Bronchial epithelial cell (primary cell): ENCODE measurements around the gene EXOC6B. TPM values are rescaled to one million over a fixed set of nuclear protein-coding genes. Genes with fewer than 3 reads are reported as not detected.

Experiments
- DNase-seq: peaks from one replicate; pipeline ENCODE4 v3.0.0-alpha.2; 2010; ENCODE audit warnings: low read depth
- FAIRE-seq: peaks from 2 replicates; lab custom pipeline; 2011; peaks lifted over from hg19 to GRCh38; lab: Jason Lieb, UNC
- H3K27me3 ChIP-seq: 2 replicates; pipeline ENCODE4 v1.5.1; 2011; ENCODE audit warnings: low read length; ENCODE audit not compliant: control insufficient read depth, insufficient read depth
- H3K36me3 ChIP-seq: 2 replicates; pipeline ENCODE4 v1.5.1; 2011; ENCODE audit warnings: low read length; ENCODE audit not compliant: control insufficient read depth, insufficient read depth
- H3K4me3 ChIP-seq: 2 replicates; pipeline ENCODE4 v1.5.1; 2011; ENCODE audit warnings: mild to moderate bottlenecking, low read depth, low read length, control low read depth
- CTCF ChIP-seq: IDR thresholded peaks from 2 replicates; pipeline ENCODE4 v1.5.1; 2011; ENCODE audit warnings: mild to moderate bottlenecking, moderate library complexity, low read length, control low read depth, inconsistent platforms; ENCODE audit not compliant: insufficient read depth, severe bottlenecking
- total RNA-seq: library from RNA; depleted of rRNA; stranded (reverse); fragments of >200 nt; gene quantifications from 2 replicates; pipeline ENCODE4 v1.2.1, GENCODE V29; 2014

The EXOC6B gene
- total RNA-seq, 1 donor from 2014 or later, result 26.9 TPM

DNA sequence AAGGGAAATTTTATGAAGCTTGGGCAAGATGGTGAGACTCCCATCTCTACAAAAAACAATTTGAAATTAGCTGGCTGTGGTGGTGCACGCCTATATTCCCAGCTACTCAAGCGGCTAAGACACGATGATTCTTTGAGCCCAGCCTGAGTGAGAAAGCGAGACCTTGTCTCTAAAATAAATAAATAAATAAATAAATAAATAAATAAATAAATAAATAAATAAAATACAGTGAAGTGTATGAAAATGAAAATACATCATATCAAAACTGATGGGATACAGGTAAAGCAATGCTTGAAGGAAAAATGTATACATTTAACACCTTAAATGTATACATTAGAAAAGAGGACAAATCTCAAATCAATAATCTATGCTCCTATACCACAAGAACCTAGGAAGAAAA is 15.7 kb downstream of the EXOC6B start:
- Histone ChIP-seq H3K4me3 (no peak overlapping the region), H3K36me3 (no peaks in the 10 kb centered on the region), H3K27me3 (no peaks in the 10 kb centered on the region)
- no peak for TF ChIP-seq CTCF
- no peak for FAIRE-seq
- DNase-seq, result no peak

- H3K4me3 ChIP-seq, result no peak overlapping the region
- FAIRE-seq (no peak), DNase-seq (no peak)
- H3K36me3 ChIP-seq, result no peaks in the 10 kb centered on the region
- no peaks in the 10 kb centered on the region for H3K27me3 ChIP-seq
- no peak for TF ChIP-seq CTCF
These were observed 16.7 kb downstream of the EXOC6B start for GRCh38 chr2:72809095-72809494.

DNA sequence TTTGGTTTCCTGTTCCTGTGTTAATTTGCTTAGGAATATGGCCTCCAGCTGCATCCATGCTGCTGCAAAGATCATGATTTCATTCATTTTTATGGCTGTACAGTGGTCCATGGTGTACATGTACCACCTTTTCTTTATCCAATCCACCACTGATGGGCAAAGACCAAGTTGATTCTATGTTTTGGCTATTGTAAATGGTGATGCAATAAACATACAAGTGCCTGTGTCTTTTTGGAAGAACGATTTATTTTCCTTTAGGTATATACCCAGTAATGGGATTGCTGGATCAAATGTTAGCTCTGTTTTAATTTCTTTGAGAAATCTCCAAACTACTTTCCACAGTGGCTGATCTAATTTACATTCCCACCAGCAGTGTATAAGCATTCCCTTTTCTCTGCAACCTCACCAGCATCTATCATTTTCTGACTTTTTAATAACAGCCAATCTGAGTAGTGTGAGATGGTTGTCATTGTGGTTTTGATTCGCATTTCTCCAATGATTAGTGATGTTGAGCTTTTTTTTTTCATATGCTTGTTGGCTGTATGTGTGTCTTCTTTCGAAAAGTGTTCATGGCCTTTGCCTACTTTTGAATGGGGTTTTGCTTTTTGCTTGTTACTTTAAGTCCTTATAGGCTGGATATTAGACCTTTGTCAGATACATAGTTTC is 19.4 kb downstream of the EXOC6B start:
- TF ChIP-seq CTCF, result no peak
- no peak for DNase-seq
- H3K27me3 ChIP-seq, result no peaks in the 10 kb centered on the region
- FAIRE-seq, result no peak
- no peak overlapping the region for H3K4me3 ChIP-seq
- no peaks in the 10 kb centered on the region for H3K36me3 ChIP-seq

DNA sequence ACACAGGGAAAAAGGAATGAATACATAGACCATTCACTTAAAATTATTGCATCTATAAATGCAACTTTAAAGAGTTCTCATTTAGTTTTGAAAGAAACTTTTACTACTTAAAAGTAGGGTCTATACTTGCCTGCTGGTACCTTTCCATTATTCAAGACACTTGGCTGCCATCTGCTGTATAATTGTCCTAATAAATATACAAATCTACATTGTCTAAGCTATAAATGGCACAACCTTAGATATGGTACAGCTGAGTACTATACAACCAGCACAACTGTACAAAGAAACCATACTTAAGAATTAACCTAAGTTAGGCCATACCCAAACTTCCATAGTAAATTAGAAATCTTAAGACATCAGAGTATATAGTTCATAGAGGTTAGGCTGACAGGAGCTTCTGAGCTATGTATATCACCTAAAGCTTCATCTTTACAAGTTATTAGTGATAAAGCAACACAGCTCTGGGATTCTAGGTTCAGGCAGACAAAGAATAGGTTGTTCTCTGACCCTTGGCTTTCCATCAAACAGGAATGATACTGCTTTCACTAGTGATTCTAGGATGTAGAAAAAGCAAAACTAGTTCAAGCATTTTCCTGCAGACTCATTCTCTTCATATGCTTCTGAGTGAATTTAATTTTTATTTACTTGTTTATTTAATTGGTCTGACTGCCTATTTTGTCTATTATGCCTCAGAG is 22.1 kb downstream of the EXOC6B start:
- FAIRE-seq, result no peak

GRCh38 chr2:72803151-72803550 is 22.7 kb downstream of the EXOC6B start:
- FAIRE-seq (no peak), DNase-seq (no peak)
- no peaks in the 10 kb centered on the region for H3K36me3 ChIP-seq
- TF ChIP-seq CTCF, result no peak
- H3K4me3 ChIP-seq, result no peak overlapping the region
- H3K27me3 ChIP-seq, result no peaks in the 10 kb centered on the region

More for the DNA sequence above, 22.1 kb downstream of the EXOC6B start:
- H3K36me3 ChIP-seq, result no peaks in the 10 kb centered on the region
- H3K27me3 ChIP-seq, result no peaks in the 10 kb centered on the region
- TF ChIP-seq CTCF, result no peak
- no peak for DNase-seq
- H3K4me3 ChIP-seq, result no peak overlapping the region
